ENCODE results near the gene GABRR3. TPM values are rescaled to one million over a fixed set of nuclear protein-coding genes. Genes with fewer than 3 reads are reported as not detected.

GABRR3 gene
- total RNA-seq, 2 experiments from 2014 or later, result not detected

GRCh38 chr3:98029083-98029482 is 6.0 kb downstream of the GABRR3 start:
- TF ChIP-seq EZH2phosphoT487 (IDR thresholded peaks at IDR 0.05; ENCODE audit: borderline replicate concordance, low read depth, low read length), result no peak
- TF ChIP-seq, protein P1, sequence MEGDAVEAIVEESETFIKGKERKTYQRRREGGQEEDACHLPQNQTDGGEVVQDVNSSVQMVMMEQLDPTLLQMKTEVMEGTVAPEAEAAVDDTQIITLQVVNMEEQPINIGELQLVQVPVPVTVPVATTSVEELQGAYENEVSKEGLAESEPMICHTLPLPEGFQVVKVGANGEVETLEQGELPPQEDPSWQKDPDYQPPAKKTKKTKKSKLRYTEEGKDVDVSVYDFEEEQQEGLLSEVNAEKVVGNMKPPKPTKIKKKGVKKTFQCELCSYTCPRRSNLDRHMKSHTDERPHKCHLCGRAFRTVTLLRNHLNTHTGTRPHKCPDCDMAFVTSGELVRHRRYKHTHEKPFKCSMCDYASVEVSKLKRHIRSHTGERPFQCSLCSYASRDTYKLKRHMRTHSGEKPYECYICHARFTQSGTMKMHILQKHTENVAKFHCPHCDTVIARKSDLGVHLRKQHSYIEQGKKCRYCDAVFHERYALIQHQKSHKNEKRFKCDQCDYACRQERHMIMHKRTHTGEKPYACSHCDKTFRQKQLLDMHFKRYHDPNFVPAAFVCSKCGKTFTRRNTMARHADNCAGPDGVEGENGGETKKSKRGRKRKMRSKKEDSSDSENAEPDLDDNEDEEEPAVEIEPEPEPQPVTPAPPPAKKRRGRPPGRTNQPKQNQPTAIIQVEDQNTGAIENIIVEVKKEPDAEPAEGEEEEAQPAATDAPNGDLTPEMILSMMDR (conservative IDR thresholded peaks at IDR 0.05; ENCODE audit: low read length), result no peak
- no peak for DNase-seq (ENCODE audit: low spot score)
- Histone ChIP-seq H3K9me2 (ENCODE audit: insufficient read depth, low read length) (no peaks in the 10 kb centered on the region), H3K4me1 (ENCODE audit: insufficient read depth, low read length, poor library complexity, severe bottlenecking) (no peaks in the 10 kb centered on the region), H3K4me3 (ENCODE audit: low read depth, low read length, poor library complexity, severe bottlenecking) (no peak overlapping the region), H2AFZ (ENCODE audit: low read length) (no peak overlapping the region), H3K79me2 (ENCODE audit: insufficient read depth, low read depth, low read length) (no peaks in the 10 kb centered on the region), H3K36me3 (ENCODE audit: insufficient read depth, low read length) (no peaks in the 10 kb centered on the region), H3K4me2 (ENCODE audit: low read length) (no peak overlapping the region), H3K27ac (ENCODE audit: low read depth, low read length, poor library complexity, severe bottlenecking) (no peak overlapping the region), H3K9me3 (ENCODE audit: low read length) (no peaks in the 10 kb centered on the region), H4K20me1 (ENCODE audit: insufficient read depth, low read length) (no peaks in the 10 kb centered on the region)
- BruUV-seq (replicated peaks), result no TSS peak
- intact Hi-C loops (cut with micrococcal nuclease; ENCODE audit: unreplicated experiment), result loop anchor here (10.0 kb wide), 2 partner anchors 114 to 1164 kb away; no protein-coding TSS in a partner anchor
- CTCF ChIA-PET (ENCODE audit: unreplicated experiment), result no interaction called here
- POLR2A ChIA-PET, result no interaction called here

GRCh38 chr3:98027085-98027446 is 8.0 kb downstream of the GABRR3 start:
- no peaks in the 10 kb centered on the region for H3K36me3 ChIP-seq (ENCODE audit: insufficient read depth, low read length)
- H3K79me2 ChIP-seq (ENCODE audit: insufficient read depth, low read depth, low read length), result no peaks in the 10 kb centered on the region
- ChIA-PET CTCF (ENCODE audit: unreplicated experiment) (no interaction called here), POLR2A (interaction anchor here (0.5 to 0.7 kb wide), 3 partner anchors 62 to 1070 kb away, joined by 3 to 6 read pairs (median 4); no protein-coding TSS in a partner anchor)
- H3K4me1 ChIP-seq (ENCODE audit: insufficient read depth, low read length, poor library complexity, severe bottlenecking), result no peaks in the 10 kb centered on the region
- H3K27ac ChIP-seq (ENCODE audit: low read depth, low read length, poor library complexity, severe bottlenecking), result no peak overlapping the region
- no TSS peak for BruUV-seq (replicated peaks)
- DNase-seq (ENCODE audit: low spot score), result no peak
- H2AFZ ChIP-seq (ENCODE audit: low read length), result no peak overlapping the region
- H3K9me2 ChIP-seq (ENCODE audit: insufficient read depth, low read length), result no peaks in the 10 kb centered on the region
- intact Hi-C loops (cut with micrococcal nuclease; ENCODE audit: unreplicated experiment), result loop anchor here (10.0 kb wide), 2 partner anchors 112 to 1162 kb away; no protein-coding TSS in a partner anchor
- H3K4me3 ChIP-seq (ENCODE audit: low read depth, low read length, poor library complexity, severe bottlenecking), result no peak overlapping the region
- no peaks in the 10 kb centered on the region for H4K20me1 ChIP-seq (ENCODE audit: insufficient read depth, low read length)
- H3K4me2 ChIP-seq (ENCODE audit: low read length), result no peak overlapping the region
- no peaks in the 10 kb centered on the region for H3K9me3 ChIP-seq (ENCODE audit: low read length)
- TF ChIP-seq EZH2phosphoT487 (IDR thresholded peaks at IDR 0.05; ENCODE audit: borderline replicate concordance, low read depth, low read length), result no peak
- TF ChIP-seq, protein P1 (conservative IDR thresholded peaks at IDR 0.05; ENCODE audit: low read length), result no peak

GRCh38 chr3:98026425-98027084 is 8.6 kb downstream of the GABRR3 start:
- intact Hi-C loops (cut with micrococcal nuclease; ENCODE audit: unreplicated experiment), result loop anchor here (10.0 kb wide), 2 partner anchors 112 to 1162 kb away; no protein-coding TSS in a partner anchor
- H2AFZ ChIP-seq (ENCODE audit: low read length), result no peak overlapping the region
- ChIA-PET POLR2A (interaction anchor here (0.5 to 0.7 kb wide), 3 partner anchors 62 to 1069 kb away, joined by 3 to 6 read pairs (median 4); no protein-coding TSS in a partner anchor), CTCF (ENCODE audit: unreplicated experiment) (interaction anchor here (0.7 kb wide), 1 partner anchor 262 kb away, joined by 3 read pairs; no protein-coding TSS in a partner anchor)
- no peaks in the 10 kb centered on the region for H3K9me3 ChIP-seq (ENCODE audit: low read length)
- no peaks in the 10 kb centered on the region for H3K9me2 ChIP-seq (ENCODE audit: insufficient read depth, low read length)
- H3K79me2 ChIP-seq (ENCODE audit: insufficient read depth, low read depth, low read length), result no peaks in the 10 kb centered on the region
- no peak overlapping the region for H3K4me3 ChIP-seq (ENCODE audit: low read depth, low read length, poor library complexity, severe bottlenecking)
- no peak for TF ChIP-seq EZH2phosphoT487 (IDR thresholded peaks at IDR 0.05; ENCODE audit: borderline replicate concordance, low read depth, low read length)
- TF ChIP-seq, protein P1 (conservative IDR thresholded peaks at IDR 0.05; ENCODE audit: low read length), result no peak
- no peaks in the 10 kb centered on the region for H4K20me1 ChIP-seq (ENCODE audit: insufficient read depth, low read length)
- H3K27ac ChIP-seq (ENCODE audit: low read depth, low read length, poor library complexity, severe bottlenecking), result no peak overlapping the region
- H3K4me2 ChIP-seq (ENCODE audit: low read length), result no peak overlapping the region
- H3K36me3 ChIP-seq (ENCODE audit: insufficient read depth, low read length), result no peaks in the 10 kb centered on the region
- no TSS peak for BruUV-seq (replicated peaks)
- no peak for DNase-seq (ENCODE audit: low spot score)
- H3K4me1 ChIP-seq (ENCODE audit: insufficient read depth, low read length, poor library complexity, severe bottlenecking), result no peaks in the 10 kb centered on the region
